GM23248 (cell line): Measurements from ENCODE around the gene BICC1.

Experiments used
- EZH2 ChIP-seq: fragments of 200-600 bp; sonication (generic); IDR thresholded peaks from 2 replicates; pipeline ENCODE4 v1.6.1; 2018; ENCODE audit warnings: antibody characterized with exemption, mild to moderate bottlenecking; ENCODE audit not compliant: insufficient read depth, poor library complexity, severe bottlenecking
- EZH2phosphoT487 ChIP-seq: fragments of 200-600 bp; sonication (generic); IDR thresholded peaks from 2 replicates; pipeline ENCODE4 v1.6.1; 2018; ENCODE audit warnings: antibody characterized with exemption, moderate library complexity, mild to moderate bottlenecking, low read depth; ENCODE audit not compliant: insufficient read depth

DNA sequence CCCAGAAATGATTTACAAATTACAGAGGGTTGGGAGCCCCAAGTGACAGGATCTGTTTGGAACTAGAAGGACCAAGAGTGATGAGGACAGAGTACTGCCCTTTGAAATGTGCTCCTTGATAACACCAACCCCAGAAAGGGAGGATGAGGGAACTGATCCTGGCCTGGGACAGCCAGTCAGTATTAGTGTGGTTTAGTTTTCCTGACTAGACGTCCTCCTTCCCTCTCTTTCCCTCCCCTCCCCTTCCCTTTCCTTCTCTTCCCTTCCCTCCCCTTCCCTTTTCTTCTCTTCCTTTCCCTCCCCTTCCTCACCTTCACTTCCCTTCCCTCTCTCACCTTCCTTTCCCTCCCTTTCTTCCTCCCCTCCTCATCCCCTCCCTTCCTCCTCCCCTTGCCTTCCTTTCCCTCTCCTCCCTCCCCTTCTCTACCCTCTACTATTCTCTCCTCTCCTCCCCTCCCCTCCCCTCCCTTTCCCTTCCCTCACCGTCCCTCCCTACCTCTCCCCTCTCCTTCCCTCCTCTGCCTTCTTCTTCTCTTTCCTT is 31.0 kb upstream of the BICC1 start:
- TF ChIP-seq EZH2 (no peak), EZH2phosphoT487 (no peak)
